Neural crest cell (in vitro differentiated cells): ENCODE results near the gene AFAP1. TPM values are rescaled to one million over a fixed set of nuclear protein-coding genes. Genes with fewer than 3 reads are reported as not detected.
A peak's percentile ranks its signal among the peaks of the same experiment; 100 is the strongest.

ENCODE experiments used
- DNase-seq: peaks from one replicate; pipeline ENCODE4 v3.0.0; 2021; ENCODE audit warnings: low read depth, mixed read lengths, low spot score
- H3K27ac Mint-ChIP-seq: one replicate; pipeline ENCODE4 v1.8.0; 2021; ENCODE audit warnings: mild to moderate bottlenecking, mixed read lengths; ENCODE audit not compliant: unreplicated experiment
- H3K27me3 Mint-ChIP-seq: 2 replicates; pipeline ENCODE4 v1.8.0; 2021; ENCODE audit warnings: low read depth, mild to moderate bottlenecking, mixed read lengths
- H3K36me3 Mint-ChIP-seq: 2 replicates; pipeline ENCODE4 v1.8.0; 2021; ENCODE audit warnings: low read depth, mild to moderate bottlenecking, mixed read lengths
- H3K4me1 Mint-ChIP-seq: 2 replicates; pipeline ENCODE4 v1.8.0; 2021; ENCODE audit warnings: mixed read lengths
- H3K4me3 Mint-ChIP-seq: one replicate; pipeline ENCODE4 v1.8.0; 2021; ENCODE audit warnings: mild to moderate bottlenecking, mixed read lengths
- H3K9me3 Mint-ChIP-seq: 2 replicates; pipeline ENCODE4 v1.8.0; 2021; ENCODE audit warnings: mixed read lengths
- CTCF ChIP-seq: fragments of 200-600 bp; sonication (generic); conservative IDR thresholded peaks from 2 replicates; pipeline ENCODE4 v1.5.0; 2021; ENCODE audit warnings: antibody characterized with exemption, mild to moderate bottlenecking
- total RNA-seq: library from RNA; stranded (reverse); gene quantifications from 2 replicates; pipeline ENCODE4 v1.2.1, GENCODE V29; 2021

Gene AFAP1
- total RNA-seq, 1 donor from 2014 or later, result 28.1 TPM

- H3K4me1 Mint-ChIP-seq, result peaks cover 39% of the 10 kb centered on the region
- no peak for DNase-seq
- TF ChIP-seq CTCF, result no peak
- H3K9me3 Mint-ChIP-seq, result no peaks in the 10 kb centered on the region
- peak overlapping the region; percentile 73 for H3K27ac Mint-ChIP-seq
- no peak overlapping the region for H3K4me3 Mint-ChIP-seq
- peaks cover 8% of the 10 kb centered on the region for H3K36me3 Mint-ChIP-seq
- H3K27me3 Mint-ChIP-seq, result no peaks in the 10 kb centered on the region
Measured at GRCh38 chr4:7771541-7772507, 167.8 kb downstream of the AFAP1 start.

GRCh38 chr4:7771056-7771455 lies 168.6 kb downstream of the AFAP1 start:
- Mint-ChIP-seq H3K9me3 (no peaks in the 10 kb centered on the region), H3K27me3 (no peaks in the 10 kb centered on the region), H3K4me1 (peaks cover 31% of the 10 kb centered on the region), H3K36me3 (peaks cover 8% of the 10 kb centered on the region), H3K27ac (no peak overlapping the region), H3K4me3 (no peak overlapping the region)
- TF ChIP-seq CTCF, result no peak
- DNase-seq, result no peak

- Mint-ChIP-seq H3K27me3 (no peaks in the 10 kb centered on the region), H3K27ac (no peak overlapping the region), H3K4me1 (peaks cover 25% of the 10 kb centered on the region), H3K4me3 (peak overlapping the region; percentile 10), H3K9me3 (no peaks in the 10 kb centered on the region), H3K36me3 (peaks cover 8% of the 10 kb centered on the region)
- no peak for DNase-seq
- TF ChIP-seq CTCF, result peak; percentile 57
Measured at GRCh38 chr4:7770224-7771050, 169.2 kb downstream of the AFAP1 start.

GRCh38 chr4:7769396-7770223 lies 170.1 kb downstream of the AFAP1 start:
- Mint-ChIP-seq H3K27ac (no peak overlapping the region), H3K4me3 (peak overlapping the region; percentile 31), H3K4me1 (peaks cover 17% of the 10 kb centered on the region), H3K27me3 (no peaks in the 10 kb centered on the region), H3K36me3 (peaks cover 8% of the 10 kb centered on the region), H3K9me3 (no peaks in the 10 kb centered on the region)
- TF ChIP-seq CTCF, result no peak
- no peak for DNase-seq

- no peaks in the 10 kb centered on the region for H3K9me3 Mint-ChIP-seq
- no peak overlapping the region for H3K27ac Mint-ChIP-seq
- peaks cover 8% of the 10 kb centered on the region for H3K36me3 Mint-ChIP-seq
- H3K4me3 Mint-ChIP-seq, result no peak overlapping the region
- no peak for DNase-seq
- no peaks in the 10 kb centered on the region for H3K27me3 Mint-ChIP-seq
- no peak for TF ChIP-seq CTCF
- peaks cover 16% of the 10 kb centered on the region for H3K4me1 Mint-ChIP-seq
Measured at GRCh38 chr4:7768736-7769135, 170.9 kb downstream of the AFAP1 start.
